A549 (cell line): Measurements from ENCODE around the gene ZMAT3.

Experiments
- BHLHE40 ChIP-seq: IDR thresholded peaks from 2 replicates; pipeline ENCODE4 v1.6.1; 2012; ENCODE audit warnings: low read depth, low read length, inconsistent platforms
- EP300 ChIP-seq, 2 experiments: fragments of >200 bp; sonication (Bioruptor Twin); formaldehyde crosslinking; IDR thresholded peaks; 2 replicates in 1 of 2; 3 replicates in 1 of 2; pipeline ENCODE4 v1.6.1; 2016 to 2017
- MAZ ChIP-seq: fragments of 150-350 bp; IDR thresholded peaks from 2 replicates; pipeline ENCODE4 v1.6.1; 2014; ENCODE audit warnings: antibody characterized with exemption, low read depth, low read length, borderline replicate concordance
- POLR2AphosphoS2 ChIP-seq: conservative IDR thresholded peaks from 2 replicates; pipeline ENCODE4 v1.6.1; 2012; ENCODE audit warnings: low read length, improper control_type of control experiment, inconsistent platforms
- RNF2 ChIP-seq: fragments of 200-600 bp; sonication (generic); IDR thresholded peaks from 2 replicates; pipeline ENCODE4 v1.6.1; 2016; ENCODE audit warnings: low read depth, mild to moderate bottlenecking, antibody characterized with exemption, moderate library complexity, borderline replicate concordance
- TF ChIP-seq, protein P1 (sequence below): fragments of >200 bp; sonication (Bioruptor Twin); formaldehyde crosslinking; IDR thresholded peaks from 3 replicates; pipeline ENCODE4 v1.5.1; 2016

DNA sequence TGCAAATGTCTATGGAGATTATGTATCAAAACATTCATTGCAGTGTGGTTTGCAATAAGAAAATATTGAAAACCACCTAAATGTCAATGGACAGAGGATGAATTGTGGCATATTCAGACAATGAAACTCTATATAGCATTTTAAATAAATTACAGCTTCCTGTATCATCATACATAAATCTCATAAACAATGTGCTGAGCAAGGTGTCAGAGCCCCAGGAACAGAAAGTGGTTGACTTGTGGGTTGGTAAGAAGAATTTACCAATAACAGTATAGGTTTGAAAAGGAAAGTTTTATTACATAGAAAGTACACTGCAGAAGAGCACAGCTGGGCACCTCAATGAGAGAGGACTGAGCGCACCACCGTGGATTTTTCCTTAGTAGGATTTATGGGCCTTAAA, 75.2 kb downstream of the ZMAT3 start:
- TF ChIP-seq, protein P1, sequence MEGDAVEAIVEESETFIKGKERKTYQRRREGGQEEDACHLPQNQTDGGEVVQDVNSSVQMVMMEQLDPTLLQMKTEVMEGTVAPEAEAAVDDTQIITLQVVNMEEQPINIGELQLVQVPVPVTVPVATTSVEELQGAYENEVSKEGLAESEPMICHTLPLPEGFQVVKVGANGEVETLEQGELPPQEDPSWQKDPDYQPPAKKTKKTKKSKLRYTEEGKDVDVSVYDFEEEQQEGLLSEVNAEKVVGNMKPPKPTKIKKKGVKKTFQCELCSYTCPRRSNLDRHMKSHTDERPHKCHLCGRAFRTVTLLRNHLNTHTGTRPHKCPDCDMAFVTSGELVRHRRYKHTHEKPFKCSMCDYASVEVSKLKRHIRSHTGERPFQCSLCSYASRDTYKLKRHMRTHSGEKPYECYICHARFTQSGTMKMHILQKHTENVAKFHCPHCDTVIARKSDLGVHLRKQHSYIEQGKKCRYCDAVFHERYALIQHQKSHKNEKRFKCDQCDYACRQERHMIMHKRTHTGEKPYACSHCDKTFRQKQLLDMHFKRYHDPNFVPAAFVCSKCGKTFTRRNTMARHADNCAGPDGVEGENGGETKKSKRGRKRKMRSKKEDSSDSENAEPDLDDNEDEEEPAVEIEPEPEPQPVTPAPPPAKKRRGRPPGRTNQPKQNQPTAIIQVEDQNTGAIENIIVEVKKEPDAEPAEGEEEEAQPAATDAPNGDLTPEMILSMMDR, result no peak
- no peak for TF ChIP-seq BHLHE40
- no peak for TF ChIP-seq RNF2
- TF ChIP-seq POLR2AphosphoS2, result no peak
- TF ChIP-seq EP300 (IDR thresholded peaks at IDR 0.05), result no peak
- TF ChIP-seq MAZ, result no peak
